Gastrocnemius medialis (tissue), 4 donors: ENCODE data around the gene CSPG4. TPM values are rescaled to one million over a fixed set of nuclear protein-coding genes. Genes with fewer than 3 reads are reported as not detected.

Experiments
- ATAC-seq, 2 donors: fragments of 150-250 bp; one replicate each; pipeline ENCODE4 v1.9.1; 2016
- DNase-seq, 2 donors: peaks; one replicate each; pipeline ENCODE4 v3.0.0-alpha.2; 2019
- H3K27ac ChIP-seq, 4 donors: fragments of 200-600 bp; sonication (generic); 1 replicate in 1 of 4; 2 replicates in 3 of 4; pipeline ENCODE4 v1.5.1; 2016 to 2018; ENCODE audit warnings: mild to moderate bottlenecking in 2 of 4, moderate library complexity in 1 of 4
- H3K27me3 ChIP-seq, 3 donors: fragments of 200-600 bp; sonication (generic) in 2 of 3; 1 replicate in 1 of 3; 2 replicates in 2 of 3; pipeline versions ENCODE4 v1.5.1 to v1.6.0; 2016 to 2019; ENCODE audit warnings: mild to moderate bottlenecking in 1 of 3, moderate library complexity in 1 of 3
- H3K36me3 ChIP-seq, 2 donors: fragments of 200-600 bp; sonication (generic) in 1 of 2; one replicate each; pipeline ENCODE4 v1.5.1; 2017 to 2018
- H3K4me1 ChIP-seq, 2 donors: fragments of 200-600 bp; sonication (generic) in 1 of 2; one replicate each; pipeline ENCODE4 v1.5.1; 2016 to 2017; ENCODE audit warnings: mild to moderate bottlenecking in 2 of 2
- H3K4me3 ChIP-seq, 4 donors: fragments of 200-600 bp; sonication (generic) in 3 of 4; 1 replicate in 1 of 4; 2 replicates in 3 of 4; pipeline ENCODE4 v1.5.1; 2016 to 2019; ENCODE audit warnings: mild to moderate bottlenecking in 2 of 4
- H3K9me3 ChIP-seq, 3 donors: fragments of 200-600 bp; sonication (generic) in 2 of 3; 1 replicate in 1 of 3; 2 replicates in 2 of 3; pipeline ENCODE4 v1.5.1; 2016 to 2019
- POLR2A ChIP-seq, 2 donors: fragments of 450-650 bp; IDR thresholded peaks; one replicate each; pipeline ENCODE4 v1.6.1; 2017; ENCODE audit warnings: antibody characterized with exemption in 2 of 2, mild to moderate bottlenecking in 2 of 2, moderate library complexity in 2 of 2
- in situ Hi-C, 4 donors: fragments of 200-750 bp; cut with MboI; loops; one replicate each; pipeline versions ENCODE4 v1.15.0 to v1.8.0; 2017; ENCODE audit warnings: low sequenced_read_pairs in 4 of 4
- intact Hi-C: fragments of 100-400 bp; cut with DNase I; formaldehyde crosslinking; loops from one replicate; pipeline ENCODE4 v1.15.1; 2023; ENCODE audit warnings: low total_unique reads
- total RNA-seq, 4 donors: library from RNA; depleted of rRNA; stranded (reverse); fragments of >200 nt; gene quantifications; one replicate each; pipeline versions ENCODE4 v1.1.0 to v1.2.3, GENCODE V29; 2016
- TF ChIP-seq, protein P1 (sequence below), 5 experiments: fragments of 450-650 bp in 3 of 5; fragments of 200-600 bp in 2 of 5; sonication (generic) in 2 of 5; IDR thresholded peaks in 4 of 5; conservative IDR thresholded peaks in 1 of 5; 1 replicate in 4 of 5; 2 replicates in 1 of 5; pipeline ENCODE4 v1.5.1; 2016 to 2019; ENCODE audit warnings: antibody characterized with exemption in 5 of 5, mild to moderate bottlenecking in 3 of 5, moderate library complexity in 3 of 5

CSPG4 gene
- total RNA-seq, 4 donors from 2014 or later: 38.2 to 145 (median 88.5) TPM

DNA sequence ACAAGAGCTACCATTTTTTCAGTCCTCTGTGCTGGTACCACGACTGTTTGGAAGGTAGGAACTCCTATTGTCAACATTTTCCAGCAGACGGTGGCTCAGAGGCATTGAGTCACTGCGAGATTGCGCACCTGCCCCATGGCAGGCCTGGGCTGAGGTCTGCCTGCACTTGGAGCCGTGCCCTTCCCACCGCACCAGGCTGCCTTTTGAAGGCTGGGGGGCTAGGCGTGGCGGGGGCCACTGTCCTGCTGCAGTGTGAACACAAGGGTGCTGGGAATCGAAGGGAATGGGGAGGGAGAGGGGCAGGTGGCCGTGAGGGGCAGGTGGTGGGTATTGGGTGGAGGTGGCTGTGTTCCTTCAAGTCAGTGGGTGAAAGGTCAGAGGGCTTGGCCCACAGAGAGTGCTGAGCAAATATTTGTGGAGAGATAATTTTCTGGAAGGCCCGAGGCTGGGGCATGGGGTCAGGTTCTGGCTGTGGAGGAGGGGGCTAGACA, 48.7 kb downstream of the CSPG4 start:
- Histone ChIP-seq H3K9me3 (no peaks in the 10 kb centered on the region), H3K4me1 (peaks cover 22 to 26% of the 10 kb centered on the region in 2 donors), H3K27me3 (no peaks in the 10 kb centered on the region), H3K4me3 (no peak overlapping the region), H3K27ac (no peak overlapping the region), H3K36me3 (no peaks in the 10 kb centered on the region)
- TF ChIP-seq POLR2A (IDR thresholded peaks at IDR 0.05): no peak
- TF ChIP-seq, protein P1, sequence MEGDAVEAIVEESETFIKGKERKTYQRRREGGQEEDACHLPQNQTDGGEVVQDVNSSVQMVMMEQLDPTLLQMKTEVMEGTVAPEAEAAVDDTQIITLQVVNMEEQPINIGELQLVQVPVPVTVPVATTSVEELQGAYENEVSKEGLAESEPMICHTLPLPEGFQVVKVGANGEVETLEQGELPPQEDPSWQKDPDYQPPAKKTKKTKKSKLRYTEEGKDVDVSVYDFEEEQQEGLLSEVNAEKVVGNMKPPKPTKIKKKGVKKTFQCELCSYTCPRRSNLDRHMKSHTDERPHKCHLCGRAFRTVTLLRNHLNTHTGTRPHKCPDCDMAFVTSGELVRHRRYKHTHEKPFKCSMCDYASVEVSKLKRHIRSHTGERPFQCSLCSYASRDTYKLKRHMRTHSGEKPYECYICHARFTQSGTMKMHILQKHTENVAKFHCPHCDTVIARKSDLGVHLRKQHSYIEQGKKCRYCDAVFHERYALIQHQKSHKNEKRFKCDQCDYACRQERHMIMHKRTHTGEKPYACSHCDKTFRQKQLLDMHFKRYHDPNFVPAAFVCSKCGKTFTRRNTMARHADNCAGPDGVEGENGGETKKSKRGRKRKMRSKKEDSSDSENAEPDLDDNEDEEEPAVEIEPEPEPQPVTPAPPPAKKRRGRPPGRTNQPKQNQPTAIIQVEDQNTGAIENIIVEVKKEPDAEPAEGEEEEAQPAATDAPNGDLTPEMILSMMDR (IDR thresholded peaks at IDR 0.05 in 4 of 5, conservative IDR thresholded peaks at IDR 0.05 in 1 of 5): no peak
- DNase-seq (no peak), ATAC-seq (no peak)
- intact Hi-C loops: no loop called here
- in situ Hi-C loops: no loop called here

DNA sequence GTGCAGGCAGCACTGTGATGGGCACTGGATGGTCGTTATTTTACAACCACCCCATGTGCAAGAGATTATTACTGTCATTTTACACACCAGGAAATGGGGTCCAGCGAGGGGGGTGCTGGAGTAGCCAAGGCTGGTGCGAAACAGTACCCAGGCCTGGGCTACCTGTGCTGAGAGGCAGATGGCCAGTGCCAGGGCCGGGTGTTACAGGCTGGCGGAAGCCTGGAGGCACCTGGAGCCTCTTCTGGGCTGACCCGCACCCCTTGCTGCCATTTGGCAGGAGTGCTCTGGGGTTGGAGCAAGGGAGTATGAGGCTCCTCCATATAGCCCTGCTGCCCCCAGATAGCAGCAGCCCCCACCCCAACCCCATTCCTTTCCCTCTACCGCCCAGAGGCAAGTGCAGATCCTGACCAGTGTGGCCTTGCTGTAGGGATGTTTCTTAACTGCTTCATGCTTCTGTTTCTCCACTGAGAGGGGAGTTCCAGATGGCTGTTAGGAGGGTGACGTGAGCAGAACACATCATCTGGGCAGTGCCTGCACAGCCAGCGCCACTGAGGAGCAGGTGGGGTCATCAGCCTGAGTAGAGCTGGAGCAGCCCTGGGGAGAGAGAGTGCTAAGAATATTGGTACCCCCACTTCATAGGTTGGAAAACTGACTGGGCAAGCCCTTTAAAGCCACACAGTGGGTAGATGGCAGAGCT, 49.7 kb downstream of the CSPG4 start:
- TF ChIP-seq, protein P1 (IDR thresholded peaks at IDR 0.05 in 4 of 5, conservative IDR thresholded peaks at IDR 0.05 in 1 of 5): no peak
- no peak for TF ChIP-seq POLR2A (IDR thresholded peaks at IDR 0.05)
- Histone ChIP-seq H3K9me3 (no peaks in the 10 kb centered on the region), H3K36me3 (no peaks in the 10 kb centered on the region), H3K4me1 (peaks cover 22 to 28% of the 10 kb centered on the region in 2 donors), H3K27ac (peak overlapping the region in 1 of 4 donors; percentile 2), H3K4me3 (no peak overlapping the region), H3K27me3 (no peaks in the 10 kb centered on the region)
- no peak for ATAC-seq
- DNase-seq: no peak
- intact Hi-C loops: no loop called here
- in situ Hi-C loops: no loop called here

DNA sequence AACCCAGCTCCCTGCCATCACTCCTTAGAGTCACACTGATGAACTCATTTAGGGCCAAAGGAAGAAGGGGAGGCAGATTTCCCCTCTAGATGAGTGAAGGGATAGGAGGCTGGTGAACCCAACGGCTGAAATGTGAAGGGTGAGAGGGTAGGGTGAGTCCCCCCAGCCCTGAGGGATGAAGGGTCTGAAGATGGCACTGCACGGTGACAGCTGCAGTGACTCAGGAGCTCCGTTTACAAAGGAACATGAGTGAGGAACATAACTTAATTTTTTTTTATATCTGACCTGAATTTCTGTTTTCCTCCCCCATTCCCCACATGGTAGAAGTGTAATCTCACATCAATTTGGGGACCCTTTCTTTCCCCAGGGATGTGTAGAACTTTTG, 50.9 kb downstream of the CSPG4 start:
- no peak for ATAC-seq
- H3K9me3 ChIP-seq: no peaks in the 10 kb centered on the region
- no peak for DNase-seq
- H3K27ac ChIP-seq: peak overlapping the region; percentile 69 to 74 (median 73)
- no peak overlapping the region for H3K4me3 ChIP-seq
- TF ChIP-seq, protein P1 (IDR thresholded peaks at IDR 0.05 in 4 of 5, conservative IDR thresholded peaks at IDR 0.05 in 1 of 5): no peak
- TF ChIP-seq POLR2A (IDR thresholded peaks at IDR 0.05): no peak
- peaks cover 12 to 18% of the 10 kb centered on the region in 2 donors for H3K4me1 ChIP-seq
- intact Hi-C loops: no loop called here
- H3K27me3 ChIP-seq: no peaks in the 10 kb centered on the region
- in situ Hi-C loops: no loop called here
- no peaks in the 10 kb centered on the region for H3K36me3 ChIP-seq

DNA sequence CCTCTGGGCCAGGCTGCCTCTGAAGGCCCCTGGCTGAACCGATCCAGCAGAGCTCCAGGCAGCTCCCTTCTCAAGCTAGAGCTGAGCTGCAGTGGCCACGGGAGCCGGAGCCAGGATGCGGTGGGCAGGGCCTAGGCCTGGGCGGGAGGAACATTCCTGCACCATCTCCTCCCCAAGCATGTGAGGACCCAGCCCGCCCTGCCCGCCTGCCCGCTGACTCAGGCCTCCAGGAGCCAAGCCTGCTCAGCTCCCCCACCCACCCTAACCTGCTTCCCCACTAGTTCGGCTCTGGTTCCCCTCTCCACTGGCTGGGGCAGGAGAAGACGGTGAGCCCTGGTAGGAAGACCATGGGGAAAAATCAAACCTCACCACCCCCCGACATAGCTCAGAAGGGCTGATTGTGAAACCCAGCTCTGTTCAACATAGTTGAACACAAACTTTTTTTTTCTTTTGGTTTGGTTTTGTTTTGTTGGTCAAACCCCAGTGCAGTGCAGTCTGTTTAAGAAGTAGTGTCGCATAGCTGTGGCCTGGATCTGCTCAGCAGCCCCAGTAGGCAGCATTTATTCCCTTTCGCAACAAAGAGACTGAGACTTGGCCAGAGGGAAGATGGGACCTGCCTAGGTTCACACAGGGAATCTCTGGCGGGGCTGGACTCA, 51.4 kb downstream of the CSPG4 start:
- H3K36me3 ChIP-seq: no peaks in the 10 kb centered on the region
- intact Hi-C loops: no loop called here
- TF ChIP-seq POLR2A (IDR thresholded peaks at IDR 0.05): no peak
- TF ChIP-seq, protein P1 (IDR thresholded peaks at IDR 0.05 in 4 of 5, conservative IDR thresholded peaks at IDR 0.05 in 1 of 5): no peak
- no peaks in the 10 kb centered on the region for H3K9me3 ChIP-seq
- H3K4me3 ChIP-seq: no peak overlapping the region
- peak; percentile 58 to 81 for DNase-seq
- H3K27ac ChIP-seq: peak overlapping the region; percentile 69 to 74 (median 73)
- peak; percentile 48 to 65 for ATAC-seq
- in situ Hi-C loops: no loop called here
- no peaks in the 10 kb centered on the region for H3K27me3 ChIP-seq
- peaks cover 7 to 13% of the 10 kb centered on the region in 2 donors for H3K4me1 ChIP-seq
